Astrocyte of the cerebellum (primary cell): Measurements from ENCODE around the gene PKD1L1.
"Not testable (repeated sequence)": the region's sequence is repeated elsewhere in the genome, so short reads cannot be mapped to it uniquely, and the experiment has no call there.

ENCODE experiments used
- DNase-seq: peaks from one replicate; pipeline ENCODE4 v3.0.0-alpha.2; 2011; ENCODE audit warnings: low read depth
- H3K4me3 ChIP-seq: 2 replicates; pipeline ENCODE4 v1.5.1; 2011; ENCODE audit warnings: mild to moderate bottlenecking, low read depth, low read length, moderate library complexity
- CTCF ChIP-seq: IDR thresholded peaks from 2 replicates; pipeline ENCODE4 v1.5.1; 2012; ENCODE audit warnings: low read length, low read depth, moderate library complexity, mild to moderate bottlenecking; ENCODE audit errors: missing control alignments
- in situ Hi-C: cut with HindIII; loops from 2 replicates; pipeline ENCODE4 v1.10.0; 2017; ENCODE audit warnings: low sequenced_read_pairs

The PKD1L1 gene

GRCh38 chr7:47934831-47935230 lies 13.4 kb downstream of the PKD1L1 start:
- no peak overlapping the region for H3K4me3 ChIP-seq

GRCh38 chr7:47933215-47933614 lies 15.1 kb downstream of the PKD1L1 start:
- TF ChIP-seq CTCF = no peak
- no peak for DNase-seq
- in situ Hi-C loops = no loop called here
- H3K4me3 ChIP-seq = no peak overlapping the region

More at GRCh38 chr7:47934831-47935230, 13.4 kb downstream of the PKD1L1 start:
- DNase-seq = no peak
- in situ Hi-C loops = no loop called here
- no peak for TF ChIP-seq CTCF

- TF ChIP-seq CTCF = no peak
- no peak overlapping the region for H3K4me3 ChIP-seq
- DNase-seq = no peak
- in situ Hi-C loops = no loop called here
These were observed 15.7 kb downstream of the PKD1L1 start for GRCh38 chr7:47932466-47933037.

- no peak overlapping the region for H3K4me3 ChIP-seq
- DNase-seq = peak; percentile 72
- no peak for TF ChIP-seq CTCF
- in situ Hi-C loops = no loop called here
These were observed 16.2 kb downstream of the PKD1L1 start for GRCh38 chr7:47932016-47932415.

- TF ChIP-seq CTCF = no peak
- DNase-seq = no peak
- no peak overlapping the region for H3K4me3 ChIP-seq
- in situ Hi-C loops = no loop called here
These were observed 17.0 kb downstream of the PKD1L1 start for GRCh38 chr7:47931005-47932004.

- H3K4me3 ChIP-seq = no peak overlapping the region
- in situ Hi-C loops = no loop called here
- no peak for DNase-seq
- TF ChIP-seq CTCF = no peak
These were observed 24.0 kb downstream of the PKD1L1 start for GRCh38 chr7:47924266-47924665.

GRCh38 chr7:47923081-47923875 lies 25.0 kb downstream of the PKD1L1 start:
- H3K4me3 ChIP-seq, in situ Hi-C loops, DNase-seq: not testable (repeated sequence)

GRCh38 chr7:47916514-47916913 lies 31.8 kb downstream of the PKD1L1 start:
- DNase-seq, H3K4me3 ChIP-seq, in situ Hi-C loops: not testable (repeated sequence)
